Measurements from ENCODE around the gene UBE2E1.

UBE2E1 gene

DNA sequence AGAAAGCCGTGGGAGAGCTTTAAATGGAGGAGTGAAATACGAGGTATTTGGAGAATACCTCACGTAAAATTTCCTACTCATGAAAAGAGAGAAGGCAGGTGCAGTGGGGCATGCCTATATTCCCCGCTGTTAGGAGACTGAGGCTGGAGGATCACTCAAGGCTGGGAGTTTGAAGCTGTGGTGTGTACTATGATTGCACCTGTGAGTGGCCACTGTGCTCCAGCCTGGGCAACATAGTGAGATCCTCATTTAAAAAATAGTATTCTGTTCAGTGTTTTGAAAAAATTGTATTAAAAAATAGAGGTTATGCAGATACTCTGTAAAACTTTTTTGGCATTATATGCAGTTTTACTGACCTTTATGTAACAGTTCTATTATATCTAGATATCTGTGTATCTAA lies 20.0 kb downstream of the UBE2E1 start:
- no peak overlapping the region for H2AFZ ChIP-seq (ENCODE audit: low read length)
- H3K9ac ChIP-seq (ENCODE audit: low read length), result no peak overlapping the region
- H3K9me2 ChIP-seq (ENCODE audit: low read depth, low read length), result no peaks in the 10 kb centered on the region
- peaks cover 11% of the 10 kb centered on the region; the same call in 1 of the 2 replicates for H4K20me1 ChIP-seq (ENCODE audit: insufficient read depth, low read length)
- TF ChIP-seq, protein P1, sequence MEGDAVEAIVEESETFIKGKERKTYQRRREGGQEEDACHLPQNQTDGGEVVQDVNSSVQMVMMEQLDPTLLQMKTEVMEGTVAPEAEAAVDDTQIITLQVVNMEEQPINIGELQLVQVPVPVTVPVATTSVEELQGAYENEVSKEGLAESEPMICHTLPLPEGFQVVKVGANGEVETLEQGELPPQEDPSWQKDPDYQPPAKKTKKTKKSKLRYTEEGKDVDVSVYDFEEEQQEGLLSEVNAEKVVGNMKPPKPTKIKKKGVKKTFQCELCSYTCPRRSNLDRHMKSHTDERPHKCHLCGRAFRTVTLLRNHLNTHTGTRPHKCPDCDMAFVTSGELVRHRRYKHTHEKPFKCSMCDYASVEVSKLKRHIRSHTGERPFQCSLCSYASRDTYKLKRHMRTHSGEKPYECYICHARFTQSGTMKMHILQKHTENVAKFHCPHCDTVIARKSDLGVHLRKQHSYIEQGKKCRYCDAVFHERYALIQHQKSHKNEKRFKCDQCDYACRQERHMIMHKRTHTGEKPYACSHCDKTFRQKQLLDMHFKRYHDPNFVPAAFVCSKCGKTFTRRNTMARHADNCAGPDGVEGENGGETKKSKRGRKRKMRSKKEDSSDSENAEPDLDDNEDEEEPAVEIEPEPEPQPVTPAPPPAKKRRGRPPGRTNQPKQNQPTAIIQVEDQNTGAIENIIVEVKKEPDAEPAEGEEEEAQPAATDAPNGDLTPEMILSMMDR (IDR thresholded peaks at IDR 0.05; ENCODE audit: low read length), result no peak
- TF ChIP-seq EZH2 (IDR thresholded peaks at IDR 0.05; ENCODE audit: borderline replicate concordance, low read length), result no peak
- H3K4me3 ChIP-seq (ENCODE audit: low read depth, low read length, poor library complexity, severe bottlenecking), result no peak overlapping the region
- H3K9me3 ChIP-seq (ENCODE audit: low read length), result no peaks in the 10 kb centered on the region
- no peak overlapping the region for H3K27ac ChIP-seq (ENCODE audit: low read depth, low read length, poor library complexity, severe bottlenecking)
- no peak overlapping the region for H3K4me2 ChIP-seq (ENCODE audit: low read length)
- H3K27me3 ChIP-seq (ENCODE audit: insufficient read depth, low read length), result no peaks in the 10 kb centered on the region
- H3K4me1 ChIP-seq (ENCODE audit: insufficient read depth, low read length, severe bottlenecking), result peaks cover 29% of the 10 kb centered on the region
- H3K36me3 ChIP-seq (ENCODE audit: insufficient read depth, low read length), result peaks cover 10% of the 10 kb centered on the region; the same call in 1 of the 2 replicates
- no peaks in the 10 kb centered on the region for H3F3A ChIP-seq (ENCODE audit: insufficient read depth, low read length)
- H3K79me2 ChIP-seq (ENCODE audit: insufficient read depth, low read length), result peaks cover 7% of the 10 kb centered on the region; the same call in 1 of the 2 replicates

DNA sequence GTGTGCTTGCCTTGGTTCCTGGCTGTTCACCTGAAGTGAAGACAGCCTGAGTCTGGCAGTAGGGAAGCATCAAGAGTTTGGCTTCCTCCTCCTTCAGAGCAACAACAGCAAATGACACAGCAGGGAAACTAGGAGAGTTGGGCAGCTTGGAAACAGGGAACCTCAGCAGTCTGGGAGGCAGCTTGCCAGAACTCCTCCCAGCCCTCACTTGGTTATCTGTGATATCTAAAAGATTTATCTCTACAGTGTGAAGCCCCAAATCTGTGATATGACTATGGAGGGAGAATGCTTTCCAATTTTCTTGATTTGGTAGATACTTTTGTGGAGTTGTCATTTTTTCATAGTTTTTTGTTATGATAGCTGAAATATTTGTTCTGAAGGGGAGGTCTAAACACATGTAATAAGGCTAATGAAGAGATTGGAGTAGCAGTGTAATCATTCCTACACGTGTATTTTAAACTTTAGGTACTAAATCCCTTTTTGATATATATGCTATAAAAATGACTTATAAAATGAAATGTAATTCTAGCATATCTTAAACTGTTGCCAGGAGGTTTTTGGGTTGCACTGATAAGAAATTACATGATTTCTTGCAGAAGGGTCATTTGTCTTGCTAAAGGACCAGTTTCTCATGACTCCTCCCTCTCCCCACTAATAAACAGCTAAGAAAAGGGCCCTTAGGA lies 20.8 kb downstream of the UBE2E1 start:
- no peak overlapping the region for H2AFZ ChIP-seq (ENCODE audit: low read length)
- no peak overlapping the region for H3K9ac ChIP-seq (ENCODE audit: low read length)
- H3K4me3 ChIP-seq (ENCODE audit: low read depth, low read length, poor library complexity, severe bottlenecking), result no peak overlapping the region
- H3K36me3 ChIP-seq (ENCODE audit: insufficient read depth, low read length), result peaks cover 10% of the 10 kb centered on the region; the same call in 1 of the 2 replicates
- H3K4me2 ChIP-seq (ENCODE audit: low read length), result no peak overlapping the region
- no peaks in the 10 kb centered on the region for H3K9me2 ChIP-seq (ENCODE audit: low read depth, low read length)
- H3K79me2 ChIP-seq (ENCODE audit: insufficient read depth, low read length), result peaks cover 7% of the 10 kb centered on the region; the same call in 1 of the 2 replicates
- TF ChIP-seq, protein P1 (IDR thresholded peaks at IDR 0.05; ENCODE audit: low read length), result no peak
- no peak for TF ChIP-seq EZH2 (IDR thresholded peaks at IDR 0.05; ENCODE audit: borderline replicate concordance, low read length)
- H3F3A ChIP-seq (ENCODE audit: insufficient read depth, low read length), result no peaks in the 10 kb centered on the region
- peaks cover 29% of the 10 kb centered on the region for H3K4me1 ChIP-seq (ENCODE audit: insufficient read depth, low read length, severe bottlenecking)
- H4K20me1 ChIP-seq (ENCODE audit: insufficient read depth, low read length), result peaks cover 11% of the 10 kb centered on the region; the same call in 1 of the 2 replicates
- H3K27me3 ChIP-seq (ENCODE audit: insufficient read depth, low read length), result no peaks in the 10 kb centered on the region
- no peak overlapping the region for H3K27ac ChIP-seq (ENCODE audit: low read depth, low read length, poor library complexity, severe bottlenecking)
- no peaks in the 10 kb centered on the region for H3K9me3 ChIP-seq (ENCODE audit: low read length)

- Histone ChIP-seq H3K4me2 (ENCODE audit: low read length) (peak overlapping the region; percentile 24; the same call in 1 of the 2 replicates), H3K9ac (ENCODE audit: low read length) (no peak overlapping the region), H3K4me1 (ENCODE audit: insufficient read depth, low read length, severe bottlenecking) (peaks cover 25% of the 10 kb centered on the region), H3K9me3 (ENCODE audit: low read length) (no peaks in the 10 kb centered on the region), H2AFZ (ENCODE audit: low read length) (no peak overlapping the region), H3K9me2 (ENCODE audit: low read depth, low read length) (no peaks in the 10 kb centered on the region), H3K27me3 (ENCODE audit: insufficient read depth, low read length) (no peaks in the 10 kb centered on the region), H3K36me3 (ENCODE audit: insufficient read depth, low read length) (0 out of 2 replicates have a peak, but pooled peaks cover 5% of the 10 kb centered on the region), H3K27ac (ENCODE audit: low read depth, low read length, poor library complexity, severe bottlenecking) (no peak overlapping the region), H3K79me2 (ENCODE audit: insufficient read depth, low read length) (peaks cover 7% of the 10 kb centered on the region; the same call in 1 of the 2 replicates), H3F3A (ENCODE audit: insufficient read depth, low read length) (no peaks in the 10 kb centered on the region), H4K20me1 (ENCODE audit: insufficient read depth, low read length) (peaks cover 7% of the 10 kb centered on the region; the same call in 1 of the 2 replicates), H3K4me3 (ENCODE audit: low read depth, low read length, poor library complexity, severe bottlenecking) (no peak overlapping the region)
- TF ChIP-seq EZH2 (IDR thresholded peaks at IDR 0.05; ENCODE audit: borderline replicate concordance, low read length), result no peak
- TF ChIP-seq, protein P1 (IDR thresholded peaks at IDR 0.05; ENCODE audit: low read length), result no peak
These were observed 23.6 kb downstream of the UBE2E1 start for GRCh38 chr3:23829242-23829934.
